ENCODE measurements around the gene CASZ1.

DNA sequence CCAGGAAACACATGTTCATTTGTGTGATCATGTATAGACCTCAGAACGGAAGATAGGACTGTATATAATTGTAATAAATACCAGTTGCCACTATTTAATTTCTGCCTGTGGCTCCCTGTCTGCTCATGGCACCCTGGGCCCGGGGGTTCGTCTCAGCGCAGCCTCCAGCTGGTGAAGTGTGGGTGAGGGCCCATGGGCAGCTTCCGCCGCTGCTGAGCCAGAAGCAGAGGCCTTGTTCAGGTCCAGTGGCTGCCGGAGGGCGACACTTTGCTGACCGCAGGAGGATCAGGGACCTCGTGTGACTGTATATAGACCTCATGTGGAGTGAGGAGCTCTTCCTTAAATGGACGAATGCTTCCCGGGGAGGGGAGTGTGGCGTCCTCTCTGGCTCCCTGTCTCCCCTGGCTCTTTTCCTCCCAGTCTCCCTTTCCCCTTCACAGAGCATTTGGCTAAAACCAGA is 165.8 kb downstream of the CASZ1 start:
- TF ChIP-seq YY1 (IDR thresholded peaks at IDR 0.05; ENCODE audit: insufficient read depth, insufficient read length) (no peak), ZNF274 (IDR thresholded peaks at IDR 0.05; ENCODE audit: low read depth, low read length) (no peak), SUZ12 (IDR thresholded peaks at IDR 0.05; ENCODE audit: extremely low read depth, insufficient read depth, insufficient read length) (no peak)
